Esophagus squamous epithelium (tissue), 4 donors: Measurements from ENCODE around the gene MFSD8.

Experiments used
- CTCF ChIP-seq, 6 experiments: fragments of 450-650 bp in 4 of 6; fragments of 200-600 bp in 2 of 6; sonication (generic) in 2 of 6; IDR thresholded peaks; one replicate each; pipeline ENCODE4 v1.5.1; 2016 to 2019; ENCODE audit warnings: antibody characterized with exemption in 6 of 6, mild to moderate bottlenecking in 4 of 6, moderate library complexity in 4 of 6
- POLR2A ChIP-seq, 4 donors: fragments of 450-650 bp; IDR thresholded peaks; one replicate each; pipeline ENCODE4 v1.6.1; 2017; ENCODE audit warnings: antibody characterized with exemption in 4 of 4, mild to moderate bottlenecking in 4 of 4, moderate library complexity in 3 of 4

GRCh38 chr4:127930175-127930574 lies 34.8 kb downstream of the MFSD8 start:
- TF ChIP-seq CTCF (IDR thresholded peaks at IDR 0.05) (no peak), POLR2A (IDR thresholded peaks at IDR 0.05) (no peak)
